Adrenal gland (tissue), 12 donors: ENCODE results near the gene PNPLA2. TPM values are rescaled to one million over a fixed set of nuclear protein-coding genes. Genes with fewer than 3 reads are reported as not detected.

Experiments used
- DNase-seq, 7 donors: peaks; one replicate each; pipeline ENCODE4 v3.0.0-alpha.2; 2019 to 2020
- H3K27ac ChIP-seq, 5 donors: fragments of 200-600 bp; sonication (generic) in 4 of 5; 1 replicate in 3 of 5; 2 replicates in 2 of 5; pipeline versions ENCODE4 v1.5.1 to v1.8.0; 2016 to 2020; ENCODE audit warnings: mild to moderate bottlenecking in 1 of 5
- H3K27me3 ChIP-seq: fragments of 200-600 bp; 2 replicates; pipeline ENCODE4 v1.8.0; 2021
- H3K36me3 ChIP-seq, 2 donors: fragments of 200-600 bp; replicated peaks in 1 of 2; 1 replicate in 1 of 2; 2 replicates in 1 of 2; pipeline versions ENCODE4 v1.5.1 to v1.8.0; 2018 to 2022
- H3K4me1 ChIP-seq, 2 donors: fragments of 200-600 bp; replicated peaks in 1 of 2; 1 replicate in 1 of 2; 2 replicates in 1 of 2; pipeline versions ENCODE4 v1.5.1 to v1.8.0; 2018 to 2021
- H3K4me3 ChIP-seq, 4 donors: fragments of 200-600 bp; sonication (generic) in 3 of 4; one replicate each; pipeline ENCODE4 v1.5.1; 2016 to 2018
- H3K9me3 ChIP-seq, 3 donors: fragments of 200-600 bp; sonication (generic) in 1 of 3; replicated peaks in 1 of 3; 1 replicate in 2 of 3; 2 replicates in 1 of 3; pipeline versions ENCODE4 v1.5.1 to v1.8.0; 2016 to 2021
- POLR2A ChIP-seq, 2 donors: fragments of 450-650 bp; IDR thresholded peaks; one replicate each; pipeline ENCODE4 v1.6.1; 2017; ENCODE audit warnings: antibody characterized with exemption in 2 of 2, mild to moderate bottlenecking in 2 of 2, moderate library complexity in 1 of 2
- WGBS, 4 donors: extraction: QIAGEN DNeasy Blood & Tissue Kit in 2 of 4; methylation state at CpG; one replicate each; pipeline versions ENCODE4 v1.1.5 to v1.1.7; 2013 to 2017; 5-methylcytosine and 5-hydroxymethylcytosine counted together
- intact Hi-C, 2 donors: fragments of 100-400 bp; cut with DNase I; formaldehyde crosslinking; loops; one replicate each; pipeline versions ENCODE4 v1.14.1 to v1.15.0; 2022 to 2023
- polyA plus RNA-seq, 3 donors: library from polyadenylated mRNA; stranded (reverse); fragments of 200-250 nt in 2 of 3; fragments of 350-450 nt in 1 of 3; fragmentation: Illumina TruSeq in 1 of 3; extraction: RNeasy Lipid Tissue Mini Kit (QIAGEN cat#74804) in 1 of 3; gene quantifications; one replicate each; pipeline ENCODE4 v1.2.3, GENCODE V29; 2013 to 2014
- total RNA-seq, 9 donors: library from RNA; depleted of rRNA in 4 of 9; stranded (reverse); fragments of >200 nt in 4 of 9; fragments of 120-200 nt in 1 of 9; fragmentation: NEBNext Ultra II Directional in 1 of 9; extraction: Animal tissue kit (Norgen Biotek cat#: 25700) in 1 of 9; gene quantifications; one replicate each; pipeline versions ENCODE4 v1.1.0 to v1.2.4, GENCODE V29; 2013 to 2023
- TF ChIP-seq, protein P1 (sequence below), 6 experiments: fragments of 450-650 bp in 4 of 6; fragments of 200-600 bp in 2 of 6; sonication (generic) in 1 of 6; IDR thresholded peaks; 1 replicate in 5 of 6; 2 replicates in 1 of 6; pipeline versions ENCODE4 v1.5.1 to v1.8.0; 2016 to 2021; ENCODE audit warnings: antibody characterized with exemption in 6 of 6, mild to moderate bottlenecking in 2 of 6, moderate library complexity in 1 of 6
- donor health status: healthy with polysubstance abuse.
- donor health status: Bipolar disorder and iron deficiency.
- donor health status: DM: yes; HTN: yes; CAD: no.
- donor health status: DM: no; HTN: no; CAD: no.
- donor health status: DM: no; HTN: no; CAD: no.
- donor health status: DM: yes; HTN: yes; CAD: no.

The PNPLA2 gene
- total and polyA plus RNA-seq, 12 donors, result 24.1 to 403 (median 124) TPM

GRCh38 chr11:773425-773824 lies 45.3 kb upstream of the PNPLA2 start:
- no peaks in the 10 kb centered on the region for H3K9me3 ChIP-seq
- H3K4me3 ChIP-seq, result no peak overlapping the region
- TF ChIP-seq POLR2A (IDR thresholded peaks at IDR 0.05), result no peak
- TF ChIP-seq, protein P1, sequence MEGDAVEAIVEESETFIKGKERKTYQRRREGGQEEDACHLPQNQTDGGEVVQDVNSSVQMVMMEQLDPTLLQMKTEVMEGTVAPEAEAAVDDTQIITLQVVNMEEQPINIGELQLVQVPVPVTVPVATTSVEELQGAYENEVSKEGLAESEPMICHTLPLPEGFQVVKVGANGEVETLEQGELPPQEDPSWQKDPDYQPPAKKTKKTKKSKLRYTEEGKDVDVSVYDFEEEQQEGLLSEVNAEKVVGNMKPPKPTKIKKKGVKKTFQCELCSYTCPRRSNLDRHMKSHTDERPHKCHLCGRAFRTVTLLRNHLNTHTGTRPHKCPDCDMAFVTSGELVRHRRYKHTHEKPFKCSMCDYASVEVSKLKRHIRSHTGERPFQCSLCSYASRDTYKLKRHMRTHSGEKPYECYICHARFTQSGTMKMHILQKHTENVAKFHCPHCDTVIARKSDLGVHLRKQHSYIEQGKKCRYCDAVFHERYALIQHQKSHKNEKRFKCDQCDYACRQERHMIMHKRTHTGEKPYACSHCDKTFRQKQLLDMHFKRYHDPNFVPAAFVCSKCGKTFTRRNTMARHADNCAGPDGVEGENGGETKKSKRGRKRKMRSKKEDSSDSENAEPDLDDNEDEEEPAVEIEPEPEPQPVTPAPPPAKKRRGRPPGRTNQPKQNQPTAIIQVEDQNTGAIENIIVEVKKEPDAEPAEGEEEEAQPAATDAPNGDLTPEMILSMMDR (IDR thresholded peaks at IDR 0.05), result no peak
- DNase-seq, result no peak
- no peaks in the 10 kb centered on the region for H3K27me3 ChIP-seq
- intact Hi-C loops, result no loop called here
- H3K36me3 ChIP-seq, result peaks cover 0 to 35% of the 10 kb centered on the region in 2 donors
- WGBS, 4 donors, result 75 to 91% (median 82%) methylated on average over 4 to 5 of the region's 5 CpGs
- H3K27ac ChIP-seq, result peak overlapping the region in 3 of 5 donors; percentile 40 to 69 (median 58)
- H3K4me1 ChIP-seq, result peaks cover 38 to 41% of the 10 kb centered on the region in 2 donors

DNA sequence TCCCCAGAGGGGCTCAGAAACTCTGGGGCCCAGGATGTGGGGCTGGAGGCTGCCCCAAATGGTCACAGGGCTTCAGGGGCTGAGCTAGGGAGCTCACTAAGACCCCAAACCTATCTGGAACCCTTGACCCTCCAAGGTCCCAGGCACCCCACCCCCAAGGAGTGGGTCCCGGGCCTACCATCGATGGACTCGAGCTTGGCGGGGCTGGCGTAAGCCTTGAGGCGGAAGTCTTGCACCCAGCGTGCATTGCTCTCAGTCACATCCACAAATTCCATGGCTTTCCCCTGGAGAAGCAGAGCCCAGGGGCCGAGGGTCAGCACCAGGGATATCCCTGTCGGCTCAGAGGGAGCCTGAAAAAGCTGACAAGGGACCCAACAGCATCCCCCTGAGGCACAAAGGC lies 44.9 kb upstream of the PNPLA2 start:
- TF ChIP-seq, protein P1 (IDR thresholded peaks at IDR 0.05), result no peak
- TF ChIP-seq POLR2A (IDR thresholded peaks at IDR 0.05), result no peak
- Histone ChIP-seq H3K4me3 (no peak overlapping the region), H3K9me3 (no peaks in the 10 kb centered on the region), H3K27me3 (no peaks in the 10 kb centered on the region), H3K36me3 (peaks cover 0 to 34% of the 10 kb centered on the region in 2 donors), H3K4me1 (peaks cover 38 to 41% of the 10 kb centered on the region in 2 donors), H3K27ac (peak overlapping the region in 3 of 5 donors; percentile 40 to 69 (median 58))
- WGBS, 4 donors, result 87 to 93% (median 89%) methylated on average over 4 to 9 of the region's 9 CpGs
- intact Hi-C loops, result no loop called here
- no peak for DNase-seq

DNA sequence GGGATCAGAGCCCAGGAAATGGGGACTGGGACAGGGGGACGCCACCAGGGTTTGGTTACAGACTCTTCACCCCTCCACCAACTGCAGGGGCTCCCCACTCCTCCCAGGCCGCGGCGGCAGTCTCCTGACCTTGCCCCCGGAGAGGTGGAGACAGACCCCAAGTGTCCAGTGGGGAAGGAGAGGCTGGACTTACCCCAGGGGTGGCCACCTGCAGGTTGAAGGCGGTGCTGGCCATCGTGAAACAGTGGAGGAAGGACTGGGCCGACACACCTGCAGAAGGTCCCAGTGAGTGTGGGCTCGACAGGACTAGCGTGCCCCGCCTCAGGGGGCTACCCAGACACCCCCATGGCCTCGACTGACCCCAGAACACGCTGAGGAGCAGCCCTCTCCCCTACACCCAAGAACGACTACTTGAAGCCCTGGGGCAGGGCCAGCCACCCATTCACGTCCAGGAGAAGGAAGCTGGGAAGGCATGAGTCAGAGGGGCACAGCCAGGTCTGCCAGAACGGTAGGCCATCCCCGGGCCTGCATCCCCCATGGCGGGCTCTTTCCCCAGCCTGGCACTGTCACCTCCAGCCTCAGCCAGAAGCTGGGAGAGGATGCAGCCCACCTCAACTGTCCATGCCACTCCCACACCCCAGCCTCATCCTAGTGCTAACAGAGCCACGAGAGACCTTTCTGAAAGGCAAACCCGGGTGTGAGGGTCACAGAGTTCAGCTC lies 43.7 kb upstream of the PNPLA2 start:
- Histone ChIP-seq H3K27ac (peak overlapping the region in 3 of 5 donors; percentile 26 to 45 (median 43)), H3K4me1 (peaks cover 38 to 41% of the 10 kb centered on the region in 2 donors), H3K27me3 (no peaks in the 10 kb centered on the region), H3K4me3 (no peak overlapping the region), H3K36me3 (peaks cover 0 to 30% of the 10 kb centered on the region in 2 donors), H3K9me3 (no peaks in the 10 kb centered on the region)
- 48 to 78% (median 68%) methylated on average over 8 to 20 of the region's 20 CpGs for WGBS, 4 donors
- no peak for TF ChIP-seq POLR2A (IDR thresholded peaks at IDR 0.05)
- TF ChIP-seq, protein P1 (IDR thresholded peaks at IDR 0.05), result peak in 2 of 6 experiments; percentile 6 to 17
- intact Hi-C loops, result no loop called here
- peak in 6 of 7 donors; percentile 44 to 82 (median 66) for DNase-seq

- intact Hi-C loops, result no loop called here
- H3K4me3 ChIP-seq, result peak overlapping the region in 3 of 4 donors; percentile 35 to 94 (median 61)
- peaks cover 38 to 41% of the 10 kb centered on the region in 2 donors for H3K4me1 ChIP-seq
- TF ChIP-seq, protein P1 (IDR thresholded peaks at IDR 0.05), result no peak
- no peaks in the 10 kb centered on the region for H3K9me3 ChIP-seq
- H3K36me3 ChIP-seq, result peaks cover 0 to 19% of the 10 kb centered on the region in 2 donors
- H3K27ac ChIP-seq, result peak overlapping the region in 4 of 5 donors; percentile 16 to 89 (median 62)
- no peaks in the 10 kb centered on the region for H3K27me3 ChIP-seq
- DNase-seq, result peak in 1 of 7 donors; percentile 17
- WGBS, 4 donors, result 31 to 65% (median 37%) methylated on average over 5 to 11 of the region's 11 CpGs
Measured at GRCh38 chr11:776263-776560, 42.5 kb upstream of the PNPLA2 start.
